AG04449 (cell line): ENCODE results near the gene HOXB8.

ENCODE experiments used
- CTCF ChIA-PET: fragments of 350-600 bp; formaldehyde crosslinking; extraction: SDS; loops from one replicate; lab custom pipeline; 2021; ENCODE audit warnings: antibody characterized with exemption; lab: Yijun Ruan, JAX
- POLR2A ChIA-PET: fragments of 400-600, 350-600 bp; formaldehyde crosslinking; extraction: SDS; loops from one replicate; lab custom pipeline; 2020; ENCODE audit warnings: antibody characterized with exemption, inconsistent platforms; lab: Yijun Ruan, JAX
- DNase-seq: peaks from one replicate; pipeline ENCODE4 v3.0.0-alpha.2; 2010; ENCODE audit warnings: low read depth, low spot score
- H3K4me3 ChIP-seq: 2 replicates; pipeline ENCODE4 v1.5.1; 2011; ENCODE audit warnings: low read depth, mild to moderate bottlenecking, control low read depth, low read length
- CTCF ChIP-seq: IDR thresholded peaks from one replicate; pipeline ENCODE4 v1.5.1; 2011; ENCODE audit warnings: mild to moderate bottlenecking, moderate library complexity, low read length, control low read depth, inconsistent platforms; ENCODE audit not compliant: insufficient read depth; ENCODE audit errors: missing control alignments

HOXB8 gene

GRCh38 chr17:48589060-48589830 is 25.8 kb downstream of the HOXB8 start:
- peak overlapping the region; percentile 76 for H3K4me3 ChIP-seq
- ChIA-PET CTCF (interaction anchor here (0.7 to 8.4 kb wide), 15 partner anchors 10 to 239 kb away, joined by 3 to 80 read pairs (median 5); partner anchors contain the start of gene HOXB4), POLR2A (interaction anchor here (0.7 to 2.8 kb wide), 14 partner anchors 7 to 237 kb away, joined by 3 to 25 read pairs (median 4); no protein-coding TSS in a partner anchor)
- no peak for TF ChIP-seq CTCF
- no peak for DNase-seq

GRCh38 chr17:48588528-48588927 is 26.6 kb downstream of the HOXB8 start:
- DNase-seq: no peak
- ChIA-PET POLR2A (interaction anchor here (1.0 to 2.8 kb wide), 14 partner anchors 8 to 236 kb away, joined by 3 to 25 read pairs (median 5); no protein-coding TSS in a partner anchor), CTCF (interaction anchor here (0.7 to 8.4 kb wide), 16 partner anchors 9 to 238 kb away, joined by 3 to 80 read pairs (median 4); partner anchors contain the start of gene HOXB4)
- peak overlapping the region; percentile 76 for H3K4me3 ChIP-seq
- TF ChIP-seq CTCF: no peak

GRCh38 chr17:48588074-48588415 is 27.0 kb downstream of the HOXB8 start:
- CTCF ChIA-PET: interaction anchor here (0.7 to 4.2 kb wide), 19 partner anchors 9 to 243 kb away, joined by 3 to 21 read pairs (median 5); partner anchors contain the start of gene HOXB4
- no peak for DNase-seq
- H3K4me3 ChIP-seq: peak overlapping the region; percentile 76
- no peak for TF ChIP-seq CTCF
- POLR2A ChIA-PET: interaction anchor here (0.7 to 2.8 kb wide), 19 partner anchors 8 to 236 kb away, joined by 3 to 25 read pairs (median 5); no protein-coding TSS in a partner anchor

GRCh38 chr17:48587276-48588073 is 27.6 kb downstream of the HOXB8 start:
- H3K4me3 ChIP-seq: peak overlapping the region; percentile 76
- POLR2A ChIA-PET: interaction anchor here (0.7 to 2.8 kb wide), 19 partner anchors 9 to 235 kb away, joined by 3 to 25 read pairs (median 5); partner anchors contain the start of gene HOXB9
- TF ChIP-seq CTCF: no peak
- CTCF ChIA-PET: interaction anchor here (0.7 to 4.2 kb wide), 21 partner anchors 8 to 243 kb away, joined by 3 to 21 read pairs (median 4); partner anchors contain the start of genes HOXB4 and HOXB9
- DNase-seq: no peak

- POLR2A ChIA-PET: interaction anchor here (0.8 to 2.8 kb wide), 11 partner anchors 8 to 114 kb away, joined by 3 to 25 read pairs (median 9); partner anchors contain the start of gene HOXB9
- peak overlapping the region; percentile 76 for H3K4me3 ChIP-seq
- CTCF ChIA-PET: interaction anchor here (0.9 to 4.2 kb wide), 13 partner anchors 7 to 235 kb away, joined by 3 to 21 read pairs (median 5); partner anchors contain the start of genes HOXB4 and HOXB9
- TF ChIP-seq CTCF: no peak
- DNase-seq: no peak
Observed at GRCh38 chr17:48586355-48587258, 28.5 kb downstream of the HOXB8 start.
